ENCODE measurements around the gene GNG4.

DNA sequence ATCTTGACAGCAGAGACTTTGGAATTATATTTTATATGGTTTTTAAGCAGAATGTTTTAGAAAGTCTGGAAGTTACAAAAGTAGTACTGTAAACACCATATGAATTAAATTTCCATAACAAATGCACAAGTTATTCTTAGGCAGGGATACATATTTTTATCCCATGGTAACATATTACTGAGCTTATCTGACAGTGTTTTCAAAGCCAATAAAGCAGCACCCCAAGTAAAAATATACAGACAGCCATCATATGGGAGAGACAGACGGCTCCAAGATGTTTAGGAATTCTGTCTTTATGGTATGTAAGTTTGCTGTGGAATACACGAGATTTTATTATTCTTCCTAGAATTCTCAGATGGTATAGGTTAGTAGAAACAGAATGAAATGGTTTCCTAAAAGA, 12.0 kb upstream of the GNG4 start:
- TF ChIP-seq, protein P1, sequence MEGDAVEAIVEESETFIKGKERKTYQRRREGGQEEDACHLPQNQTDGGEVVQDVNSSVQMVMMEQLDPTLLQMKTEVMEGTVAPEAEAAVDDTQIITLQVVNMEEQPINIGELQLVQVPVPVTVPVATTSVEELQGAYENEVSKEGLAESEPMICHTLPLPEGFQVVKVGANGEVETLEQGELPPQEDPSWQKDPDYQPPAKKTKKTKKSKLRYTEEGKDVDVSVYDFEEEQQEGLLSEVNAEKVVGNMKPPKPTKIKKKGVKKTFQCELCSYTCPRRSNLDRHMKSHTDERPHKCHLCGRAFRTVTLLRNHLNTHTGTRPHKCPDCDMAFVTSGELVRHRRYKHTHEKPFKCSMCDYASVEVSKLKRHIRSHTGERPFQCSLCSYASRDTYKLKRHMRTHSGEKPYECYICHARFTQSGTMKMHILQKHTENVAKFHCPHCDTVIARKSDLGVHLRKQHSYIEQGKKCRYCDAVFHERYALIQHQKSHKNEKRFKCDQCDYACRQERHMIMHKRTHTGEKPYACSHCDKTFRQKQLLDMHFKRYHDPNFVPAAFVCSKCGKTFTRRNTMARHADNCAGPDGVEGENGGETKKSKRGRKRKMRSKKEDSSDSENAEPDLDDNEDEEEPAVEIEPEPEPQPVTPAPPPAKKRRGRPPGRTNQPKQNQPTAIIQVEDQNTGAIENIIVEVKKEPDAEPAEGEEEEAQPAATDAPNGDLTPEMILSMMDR (IDR thresholded peaks at IDR 0.05; ENCODE audit: insufficient read depth, low read depth, low read length) = no peak
- no peak for TF ChIP-seq EZH2 (IDR thresholded peaks at IDR 0.05; ENCODE audit: insufficient read depth, low read length)

Measured in astrocyte (in vitro differentiated cells and primary cell).